Upper lobe of left lung (tissue), 6 donors: ENCODE measurements around the gene B3GNT9. TPM values are rescaled to one million over a fixed set of nuclear protein-coding genes. Genes with fewer than 3 reads are reported as not detected.

Experiments
- ATAC-seq, 2 donors: fragments of 200-7000 bp; cut with Tn5 transposase; one replicate each; pipeline ENCODE4 v1.9.1; 2022; ENCODE audit warnings: mild to moderate bottlenecking in 2 of 2, moderate library complexity in 2 of 2; ENCODE audit not compliant: low FRiP score in 2 of 2
- DNase-seq, 2 donors: peaks; one replicate each; pipeline ENCODE4 v3.0.0-alpha.2; 2019 to 2020
- H3K27ac ChIP-seq, 4 donors: fragments of 200-600 bp; sonication (generic); one replicate each; pipeline ENCODE4 v1.5.1; 2016 to 2019
- H3K27me3 ChIP-seq, 4 donors: fragments of 200-600 bp; sonication (generic); one replicate each; pipeline ENCODE4 v1.5.1; 2017 to 2019
- H3K36me3 ChIP-seq, 4 donors: fragments of 200-600 bp; sonication (generic); one replicate each; pipeline ENCODE4 v1.5.1; 2016 to 2019
- H3K4me1 ChIP-seq, 4 donors: fragments of 200-600 bp; sonication (generic); one replicate each; pipeline ENCODE4 v1.5.1; 2018 to 2019
- H3K4me3 ChIP-seq, 4 donors: fragments of 200-600 bp; sonication (generic); one replicate each; pipeline ENCODE4 v1.5.1; 2017 to 2019; ENCODE audit warnings: mild to moderate bottlenecking in 2 of 4, moderate library complexity in 1 of 4
- H3K9me3 ChIP-seq, 4 donors: fragments of 200-600 bp; sonication (generic); one replicate each; pipeline ENCODE4 v1.5.1; 2018 to 2019
- EP300 ChIP-seq, 4 donors: sonication (generic); formaldehyde crosslinking; IDR thresholded peaks; one replicate each; pipeline ENCODE4 v1.5.1; 2017; ENCODE audit warnings: antibody characterized with exemption in 4 of 4, control low read depth in 2 of 4
- POLR2A ChIP-seq, 4 donors: fragments of 450-650 bp; IDR thresholded peaks; one replicate each; pipeline ENCODE4 v1.5.1; 2016 to 2017; ENCODE audit warnings: antibody characterized with exemption in 4 of 4, mild to moderate bottlenecking in 2 of 4
- POLR2AphosphoS5 ChIP-seq, 2 donors: sonication (generic); formaldehyde crosslinking; IDR thresholded peaks; one replicate each; pipeline ENCODE4 v1.5.1; 2017; ENCODE audit warnings: antibody characterized with exemption in 2 of 2
- WGBS, 2 donors: methylation state at CpG; one replicate each; pipeline ENCODE4 v1.1.5; 2017 to 2018; 5-methylcytosine and 5-hydroxymethylcytosine counted together
- total RNA-seq, 6 donors: library from RNA; depleted of rRNA in 4 of 6; stranded (reverse); fragments of >200 nt in 4 of 6; gene quantifications; one replicate each; pipeline versions ENCODE4 v1.1.0 to v1.2.1, GENCODE V29; 2016 to 2021
- TF ChIP-seq, protein P1 (sequence below), 6 experiments: fragments of 450-650 bp in 4 of 6; fragments of 200-600 bp in 2 of 6; sonication (generic) in 2 of 6; IDR thresholded peaks; one replicate each; pipeline ENCODE4 v1.5.1; 2016 to 2019; ENCODE audit warnings: antibody characterized with exemption in 6 of 6
- donor health status: DM: no; HTN: no; CAD: no; lungs with moderate emphysema.
- donor health status: DM: no; HTN: yes; CAD: no; lungs with severe emphysema.

Gene B3GNT9
- total RNA-seq, 6 donors from 2014 or later: 6.3 to 20.8 (median 17.7) TPM

- DNase-seq (no peak), ATAC-seq (no peak)
- Histone ChIP-seq H3K27ac (no peak overlapping the region), H3K4me1 (peaks cover 8 to 27% (median 13%) of the 10 kb centered on the region in 4 donors), H3K9me3 (no peaks in the 10 kb centered on the region), H3K27me3 (peaks cover 0 to 4% (median 0%) of the 10 kb centered on the region in 4 donors), H3K4me3 (no peak overlapping the region), H3K36me3 (peaks cover 30 to 69% (median 67%) of the 10 kb centered on the region in 4 donors)
- TF ChIP-seq, protein P1, sequence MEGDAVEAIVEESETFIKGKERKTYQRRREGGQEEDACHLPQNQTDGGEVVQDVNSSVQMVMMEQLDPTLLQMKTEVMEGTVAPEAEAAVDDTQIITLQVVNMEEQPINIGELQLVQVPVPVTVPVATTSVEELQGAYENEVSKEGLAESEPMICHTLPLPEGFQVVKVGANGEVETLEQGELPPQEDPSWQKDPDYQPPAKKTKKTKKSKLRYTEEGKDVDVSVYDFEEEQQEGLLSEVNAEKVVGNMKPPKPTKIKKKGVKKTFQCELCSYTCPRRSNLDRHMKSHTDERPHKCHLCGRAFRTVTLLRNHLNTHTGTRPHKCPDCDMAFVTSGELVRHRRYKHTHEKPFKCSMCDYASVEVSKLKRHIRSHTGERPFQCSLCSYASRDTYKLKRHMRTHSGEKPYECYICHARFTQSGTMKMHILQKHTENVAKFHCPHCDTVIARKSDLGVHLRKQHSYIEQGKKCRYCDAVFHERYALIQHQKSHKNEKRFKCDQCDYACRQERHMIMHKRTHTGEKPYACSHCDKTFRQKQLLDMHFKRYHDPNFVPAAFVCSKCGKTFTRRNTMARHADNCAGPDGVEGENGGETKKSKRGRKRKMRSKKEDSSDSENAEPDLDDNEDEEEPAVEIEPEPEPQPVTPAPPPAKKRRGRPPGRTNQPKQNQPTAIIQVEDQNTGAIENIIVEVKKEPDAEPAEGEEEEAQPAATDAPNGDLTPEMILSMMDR (IDR thresholded peaks at IDR 0.05): no peak
- TF ChIP-seq POLR2A (IDR thresholded peaks at IDR 0.05): no peak
- 84 to 93% methylated on average over 4 to 7 of the region's 7 CpGs for WGBS, 2 donors
Observed at GRCh38 chr16:67146523-67147357, 4.1 kb downstream of the B3GNT9 start.

DNA sequence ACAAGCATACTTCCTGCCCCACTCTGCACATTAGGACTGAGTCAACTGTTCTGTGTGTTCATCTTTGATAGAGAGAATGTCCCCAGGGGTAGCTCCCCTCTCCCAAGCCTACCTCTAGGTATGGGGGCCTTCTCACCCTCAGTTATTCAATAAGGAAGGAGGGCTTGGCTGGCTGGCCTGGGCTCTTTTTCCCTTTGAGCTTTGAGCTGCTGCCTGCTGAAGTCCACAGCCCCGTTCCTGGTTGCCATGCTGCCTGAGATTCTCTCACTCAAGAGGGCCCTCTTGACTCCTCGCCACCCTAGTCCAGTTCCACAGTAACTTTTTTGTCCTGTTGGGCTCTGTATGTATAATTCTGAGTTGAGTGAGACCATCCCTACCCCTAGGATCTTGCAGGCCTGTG lies 5.1 kb downstream of the B3GNT9 start:
- H3K27me3 ChIP-seq: peaks cover 0 to 4% (median 0%) of the 10 kb centered on the region in 4 donors
- peaks cover 33 to 79% (median 76%) of the 10 kb centered on the region in 4 donors for H3K36me3 ChIP-seq
- TF ChIP-seq POLR2A (IDR thresholded peaks at IDR 0.05) (no peak), POLR2AphosphoS5 (IDR thresholded peaks at IDR 0.05) (no peak), EP300 (IDR thresholded peaks at IDR 0.05) (no peak)
- TF ChIP-seq, protein P1 (IDR thresholded peaks at IDR 0.05): no peak
- WGBS, 2 donors: 78 to 94% methylated on average over 2 of the region's 2 CpGs
- H3K9me3 ChIP-seq: no peaks in the 10 kb centered on the region
- H3K27ac ChIP-seq: no peak overlapping the region
- no peak overlapping the region for H3K4me3 ChIP-seq
- DNase-seq (no peak), ATAC-seq (no peak)
- H3K4me1 ChIP-seq: peaks cover 4 to 18% (median 8%) of the 10 kb centered on the region in 4 donors

GRCh38 chr16:67144943-67145342 lies 5.9 kb downstream of the B3GNT9 start:
- Histone ChIP-seq H3K4me1 (peaks cover 1 to 10% (median 3%) of the 10 kb centered on the region in 4 donors), H3K36me3 (peaks cover 41 to 87% (median 84%) of the 10 kb centered on the region in 4 donors), H3K4me3 (no peak overlapping the region), H3K27me3 (peaks cover 0 to under 1% (median 0%) of the 10 kb centered on the region in 4 donors), H3K27ac (no peak overlapping the region), H3K9me3 (no peaks in the 10 kb centered on the region)
- 90 to 100% methylated on average over 2 of the region's 2 CpGs for WGBS, 2 donors
- ATAC-seq (no peak), DNase-seq (no peak)
- TF ChIP-seq POLR2AphosphoS5 (IDR thresholded peaks at IDR 0.05) (no peak), POLR2A (IDR thresholded peaks at IDR 0.05) (no peak), EP300 (IDR thresholded peaks at IDR 0.05) (no peak)

DNA sequence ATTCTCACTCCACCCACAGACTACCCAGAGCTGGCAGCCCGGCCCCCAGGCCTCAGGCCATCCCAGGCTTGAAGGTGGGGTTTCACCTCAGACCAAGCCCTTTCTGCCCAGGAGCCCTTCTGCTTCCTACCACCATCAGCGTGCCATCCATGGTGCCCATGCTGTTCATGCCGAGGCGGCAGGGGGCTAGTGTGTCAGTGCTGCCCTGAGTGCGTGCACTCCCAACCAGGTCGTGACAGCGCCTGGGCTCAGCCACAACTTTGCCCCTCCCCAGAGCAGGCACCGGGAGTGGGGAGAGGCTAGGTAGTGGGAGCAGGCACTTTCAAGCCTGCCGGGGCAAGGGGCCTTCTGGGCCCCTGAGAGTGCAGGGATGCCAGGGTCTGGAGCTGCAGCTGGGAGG lies 8.5 kb downstream of the B3GNT9 start:
- Histone ChIP-seq H3K27ac (no peak overlapping the region), H3K4me3 (no peak overlapping the region), H3K36me3 (peaks cover 42 to 93% (median 89%) of the 10 kb centered on the region in 4 donors), H3K27me3 (no peaks in the 10 kb centered on the region), H3K4me1 (no peaks in the 10 kb centered on the region), H3K9me3 (no peaks in the 10 kb centered on the region)
- ATAC-seq: no peak
- no peak for TF ChIP-seq POLR2AphosphoS5 (IDR thresholded peaks at IDR 0.05)
- TF ChIP-seq, protein P1 (IDR thresholded peaks at IDR 0.05): no peak
- no peak for TF ChIP-seq EP300 (IDR thresholded peaks at IDR 0.05)
- no peak for TF ChIP-seq POLR2A (IDR thresholded peaks at IDR 0.05)
- 91% methylated on average over 9 of the region's 9 CpGs; no CpG with 5 or more reads in 1 of the 2 donors for WGBS, 2 donors
- DNase-seq: peak in 1 of 2 donors; percentile 54

DNA sequence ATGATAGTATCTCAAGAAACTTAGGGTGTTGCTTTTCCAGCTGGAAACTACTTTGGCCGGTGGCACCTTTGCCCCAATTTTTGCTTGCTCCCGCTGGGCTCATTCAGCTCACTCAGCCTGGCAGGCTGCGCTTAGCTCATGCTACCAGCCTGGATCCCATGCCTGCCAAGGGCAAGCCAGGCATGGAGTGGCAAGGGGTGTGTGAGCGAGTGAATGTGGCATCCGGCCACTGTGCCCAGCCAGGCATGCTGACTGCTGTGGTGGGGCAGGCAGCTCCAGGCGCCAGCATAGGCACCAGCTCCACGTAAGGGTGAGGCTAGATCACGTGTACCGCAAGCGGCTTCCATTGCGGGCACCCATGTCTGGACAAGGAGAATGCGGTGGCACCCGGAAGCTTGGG lies 9.4 kb downstream of the B3GNT9 start:
- peak in 1 of 2 donors; percentile 50 for DNase-seq
- Histone ChIP-seq H3K27me3 (no peaks in the 10 kb centered on the region), H3K4me1 (no peaks in the 10 kb centered on the region), H3K27ac (no peak overlapping the region), H3K36me3 (peaks cover 38 to 93% (median 85%) of the 10 kb centered on the region in 4 donors), H3K9me3 (no peaks in the 10 kb centered on the region), H3K4me3 (no peak overlapping the region)
- no peak for TF ChIP-seq POLR2A (IDR thresholded peaks at IDR 0.05)
- TF ChIP-seq, protein P1 (IDR thresholded peaks at IDR 0.05): no peak
- no peak for TF ChIP-seq POLR2AphosphoS5 (IDR thresholded peaks at IDR 0.05)
- TF ChIP-seq EP300 (IDR thresholded peaks at IDR 0.05): no peak
- WGBS, 2 donors: 94 to 95% methylated on average over 11 to 12 of the region's 13 CpGs
- ATAC-seq: no peak
